BLaER1 treated with 17β-estradiol and CSF1 and Interleukin-3, amounts not matched to agents 10 nM and 100 nM (cell line): ENCODE data around the gene CABP2.
"Not testable (repeated sequence)": the region's sequence is repeated elsewhere in the genome, so short reads cannot be mapped to it uniquely, and the experiment has no call there.

Experiments
- H3K27ac ChIP-seq, 11 experiments: shearing (Covaris generic); formaldehyde crosslinking; 2 replicates each; pipeline ENCODE4 v1.8.1; 2022
- H3K27me3 ChIP-seq, 11 experiments: shearing (Covaris generic); formaldehyde crosslinking; 2 replicates each; pipeline ENCODE4 v1.8.1; 2022
- H3K36me3 ChIP-seq, 11 experiments: shearing (Covaris generic); formaldehyde crosslinking; 2 replicates each; pipeline ENCODE4 v1.8.1; 2022
- H3K4me1 ChIP-seq, 10 experiments: shearing (Covaris generic); formaldehyde crosslinking; 2 replicates each; pipeline ENCODE4 v1.8.1; 2022
- H3K4me2 ChIP-seq, 11 experiments: shearing (Covaris generic); formaldehyde crosslinking; 2 replicates each; pipeline ENCODE4 v1.8.1; 2022
- H3K4me3 ChIP-seq, 10 experiments: shearing (Covaris generic); formaldehyde crosslinking; 2 replicates each; pipeline ENCODE4 v1.8.1; 2022
- H3K9ac ChIP-seq, 11 experiments: shearing (Covaris generic); formaldehyde crosslinking; 2 replicates each; pipeline ENCODE4 v1.8.1; 2022
- H3K9me3 ChIP-seq, 11 experiments: shearing (Covaris generic); formaldehyde crosslinking; replicated peaks in 1 of 11; 2 replicates each; pipeline ENCODE4 v1.8.1; 2022
- H4K20me1 ChIP-seq, 11 experiments: shearing (Covaris generic); formaldehyde crosslinking; 2 replicates each; pipeline ENCODE4 v1.8.1; 2022
- Cebpa-rat ChIP-seq, 11 experiments: shearing (Covaris generic); IDR thresholded peaks; 2 replicates each; pipeline ENCODE4 v1.8.1; 2022

The CABP2 gene

DNA sequence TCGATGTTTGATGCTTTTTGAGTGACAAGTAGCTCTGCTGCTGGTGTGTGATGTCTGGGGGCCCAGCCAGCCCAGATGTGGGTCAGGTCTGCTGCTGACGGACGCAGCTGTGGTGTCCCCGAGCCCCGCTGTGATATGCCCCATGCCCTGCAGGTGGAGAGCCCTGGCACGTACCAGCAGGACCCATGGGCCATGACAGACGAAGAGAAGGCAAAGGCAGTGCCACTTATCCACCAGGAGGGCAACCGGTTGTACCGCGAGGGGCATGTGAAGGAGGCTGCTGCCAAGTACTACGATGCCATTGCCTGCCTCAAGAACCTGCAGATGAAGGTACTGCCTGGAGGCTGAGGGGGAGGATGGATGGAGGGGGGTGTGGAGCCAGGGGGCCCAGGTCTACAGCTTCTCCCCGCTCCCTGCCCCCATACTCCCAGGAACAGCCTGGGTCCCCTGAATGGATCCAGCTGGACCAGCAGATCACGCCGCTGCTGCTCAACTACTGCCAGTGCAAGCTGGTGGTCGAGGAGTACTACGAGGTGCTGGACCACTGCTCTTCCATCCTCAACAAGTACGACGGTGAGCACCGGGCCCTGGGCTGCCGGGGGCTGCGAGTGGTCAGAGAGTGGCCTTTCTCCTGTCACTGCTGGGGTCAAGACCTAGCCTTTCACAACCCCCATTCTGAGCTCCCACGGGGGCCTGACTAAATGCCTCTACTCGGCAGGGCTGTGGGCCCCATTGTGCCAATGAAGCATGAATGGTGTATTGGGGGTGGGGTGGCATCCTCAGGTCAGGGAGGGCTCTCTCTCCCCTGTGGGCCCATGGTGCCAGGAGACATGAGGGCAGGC lies 33.1 kb downstream of the CABP2 start:
- H3K9me3 ChIP-seq = no peaks in the 10 kb centered on the region
- no peak for TF ChIP-seq Cebpa-rat (IDR thresholded peaks at IDR 0.05)
- H3K4me1 ChIP-seq = peaks cover 16 to 25% (median 19%) of the 10 kb centered on the region in 10 experiments
- H3K36me3 ChIP-seq = peaks cover 73 to 91% (median 83%) of the 10 kb centered on the region in 11 experiments
- H4K20me1 ChIP-seq = peaks cover 24 to 98% (median 77%) of the 10 kb centered on the region in 11 experiments; a peak in 21 of 22 replicates
- no peak overlapping the region for H3K4me2 ChIP-seq
- H3K9ac ChIP-seq = no peak overlapping the region
- H3K4me3 ChIP-seq = no peak overlapping the region
- H3K27me3 ChIP-seq = no peaks in the 10 kb centered on the region
- H3K27ac ChIP-seq = no peak overlapping the region

DNA sequence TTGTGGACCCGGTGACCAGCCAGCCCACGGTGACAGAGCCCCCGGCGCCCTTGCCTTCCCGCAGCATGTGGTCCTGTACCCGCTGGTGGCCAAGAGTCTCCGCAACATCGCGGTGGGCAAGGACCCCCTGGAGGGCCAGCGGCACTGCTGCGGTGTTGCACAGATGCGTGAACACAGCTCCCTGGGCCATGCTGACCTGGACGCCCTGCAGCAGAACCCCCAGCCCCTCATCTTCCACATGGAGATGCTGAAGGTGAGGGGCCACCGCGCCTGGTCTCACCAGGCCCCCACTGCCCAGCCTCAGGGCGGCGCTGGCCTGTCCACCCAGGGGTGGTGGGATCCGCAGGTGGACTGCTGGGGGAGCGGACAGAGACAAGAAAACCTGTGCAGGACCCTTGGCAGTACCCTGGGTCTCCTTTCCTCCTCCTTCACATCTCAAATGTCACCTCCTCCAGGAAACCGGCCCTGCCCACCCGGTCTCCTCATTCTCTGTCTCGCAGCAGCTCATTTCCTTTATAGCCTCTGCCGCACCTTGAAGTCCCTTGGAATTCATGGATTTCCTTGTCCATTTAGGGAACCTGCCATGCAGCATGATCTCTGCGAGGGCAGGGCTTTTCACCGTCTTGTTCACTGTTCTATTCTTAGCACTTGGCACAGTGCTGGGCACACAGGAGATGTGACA lies 33.9 kb downstream of the CABP2 start:
- H4K20me1 ChIP-seq = peaks cover 28 to 95% (median 77%) of the 10 kb centered on the region in 11 experiments; a peak in 21 of 22 replicates
- H3K4me1 ChIP-seq = peaks cover 23 to 32% (median 27%) of the 10 kb centered on the region in 10 experiments
- no peak for TF ChIP-seq Cebpa-rat (IDR thresholded peaks at IDR 0.05)

DNA sequence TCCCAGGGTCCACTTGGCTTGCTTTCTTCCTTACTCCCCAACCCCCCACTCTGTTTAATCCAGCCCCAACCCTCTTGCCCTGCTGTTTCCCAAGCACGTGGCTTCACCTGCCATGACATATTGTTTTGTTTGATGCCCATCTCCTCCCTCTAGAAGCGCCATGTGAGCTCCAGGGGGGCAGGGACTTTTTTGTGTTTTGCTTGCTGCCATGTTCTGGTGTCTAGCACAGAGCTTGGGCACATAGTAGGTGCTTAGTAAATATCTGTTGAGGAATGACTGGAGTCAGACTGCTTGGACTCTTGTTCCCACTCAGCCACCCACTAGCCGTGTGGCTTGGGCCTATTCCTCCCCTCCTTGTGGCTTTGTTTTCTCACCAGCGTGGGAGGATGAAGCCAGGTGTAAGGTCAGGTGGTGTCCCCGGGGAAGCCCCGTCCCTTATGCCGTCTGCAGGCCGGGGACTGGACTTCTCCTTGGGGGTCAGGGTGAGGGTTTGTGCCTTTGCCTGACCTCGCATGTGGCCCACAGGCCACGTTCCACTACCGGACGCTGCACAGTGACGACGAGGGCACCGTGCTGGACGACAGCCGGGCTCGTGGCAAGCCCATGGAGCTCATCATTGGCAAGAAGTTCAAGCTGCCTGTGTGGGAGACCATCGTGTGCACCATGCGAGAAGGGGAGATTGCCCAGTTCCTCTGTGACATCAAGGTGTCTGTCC lies 36.6 kb downstream of the CABP2 start:
- 0 out of 20 replicates have a peak overlapping the region, but pooled peaks of 1 of the 10 experiments have one; percentile 33 for H3K4me3 ChIP-seq
- peaks cover 45 to 51% (median 47%) of the 10 kb centered on the region in 10 experiments for H3K4me1 ChIP-seq
- H3K4me2 ChIP-seq = peak overlapping the region; percentile 91 to 100 (median 97)
- H3K27ac ChIP-seq = peak overlapping the region in 2 of 11 experiments; percentile 1 to 4; a peak in 1 of 22 replicates
- H3K36me3 ChIP-seq = peaks cover 50 to 58% (median 53%) of the 10 kb centered on the region in 11 experiments
- TF ChIP-seq Cebpa-rat (IDR thresholded peaks at IDR 0.05) = no peak
- H4K20me1 ChIP-seq = peaks cover 19 to 80% (median 63%) of the 10 kb centered on the region in 11 experiments; a peak in 21 of 22 replicates
- H3K9me3 ChIP-seq = no peaks in the 10 kb centered on the region
- no peaks in the 10 kb centered on the region for H3K27me3 ChIP-seq
- H3K9ac ChIP-seq = no peak overlapping the region; a peak in 2 of 22 replicates

More for the DNA sequence above, 33.9 kb downstream of the CABP2 start:
- Histone ChIP-seq H3K9ac (peak overlapping the region in 1 of 11 experiments; percentile 6; a peak in 1 of 22 replicates), H3K27ac (no peak overlapping the region), H3K9me3 (no peaks in the 10 kb centered on the region), H3K4me2 (no peak overlapping the region), H3K4me3 (no peak overlapping the region), H3K27me3 (no peaks in the 10 kb centered on the region), H3K36me3 (peaks cover 72 to 85% (median 79%) of the 10 kb centered on the region in 11 experiments)

DNA sequence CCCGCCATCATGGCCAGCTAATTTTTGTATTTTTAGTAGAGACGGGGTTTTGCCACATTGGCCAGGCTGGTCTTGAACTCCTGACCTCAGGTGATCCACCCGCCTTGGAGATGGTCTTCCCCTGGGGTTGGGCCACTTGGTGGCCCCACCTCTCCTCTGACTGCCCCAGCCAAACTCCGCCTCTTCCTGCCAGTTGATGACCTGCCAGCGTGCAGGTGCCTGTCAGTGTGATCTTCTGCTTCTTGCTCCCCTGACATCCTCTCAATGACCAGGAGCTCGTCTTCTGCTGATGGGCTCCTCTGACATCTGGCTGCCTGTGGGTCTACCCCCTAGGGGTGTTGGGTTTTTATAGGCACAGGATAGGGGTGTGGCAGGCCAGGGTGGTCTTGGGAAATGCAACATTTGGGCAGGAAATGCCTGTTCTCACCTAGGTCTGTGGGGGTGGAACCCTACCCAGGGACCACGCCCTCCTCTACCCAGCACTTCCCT lies 37.3 kb downstream of the CABP2 start:
- H3K27ac ChIP-seq = peak overlapping the region in 1 of 11 experiments; percentile 1; a peak in 1 of 22 replicates
- H3K4me3 ChIP-seq = peak overlapping the region in 1 of 10 experiments; percentile 33; a peak in 1 of 20 replicates
- peaks cover 19 to 73% (median 56%) of the 10 kb centered on the region in 11 experiments; a peak in 21 of 22 replicates for H4K20me1 ChIP-seq
- H3K36me3 ChIP-seq = peaks cover 43 to 51% (median 46%) of the 10 kb centered on the region in 11 experiments
- peaks cover 45 to 51% (median 48%) of the 10 kb centered on the region in 10 experiments for H3K4me1 ChIP-seq
- H3K9me3 ChIP-seq, H3K9ac ChIP-seq, H3K27me3 ChIP-seq: not testable (repeated sequence)
- peak overlapping the region; percentile 91 to 100 (median 97) for H3K4me2 ChIP-seq

DNA sequence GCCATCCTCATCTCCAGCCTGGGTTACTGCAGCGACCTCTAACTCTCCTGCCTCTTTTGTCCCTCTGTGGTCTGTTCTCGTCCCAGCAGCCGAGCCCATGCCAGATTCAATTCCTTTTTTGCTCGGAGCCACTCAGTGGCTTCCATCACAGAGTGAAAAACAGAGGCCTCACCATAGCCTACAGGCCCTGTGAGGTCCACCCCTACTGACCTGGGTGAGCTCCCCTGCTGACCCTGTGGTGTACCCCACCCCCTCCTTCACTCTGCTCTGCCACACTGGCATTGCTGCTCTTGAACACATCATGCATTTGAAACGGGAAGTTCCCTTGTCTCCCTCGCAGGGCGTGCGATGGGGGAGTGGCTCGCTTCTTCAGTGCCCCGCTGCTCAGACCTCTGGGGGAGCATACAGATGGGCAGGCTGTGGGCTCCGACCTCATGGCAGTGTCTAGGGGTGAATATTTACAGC lies 38.4 kb downstream of the CABP2 start:
- Histone ChIP-seq H3K4me1 (peaks cover 45 to 51% (median 48%) of the 10 kb centered on the region in 10 experiments), H3K27ac (peak overlapping the region in 10 of 11 experiments; percentile 16 to 95 (median 90); a peak in 20 of 22 replicates), H3K27me3 (no peaks in the 10 kb centered on the region), H3K9ac (peak overlapping the region; percentile 79 to 93 (median 84); a peak in 21 of 22 replicates), H3K4me2 (peak overlapping the region; percentile 91 to 100 (median 97)), H3K9me3 (no peaks in the 10 kb centered on the region), H3K36me3 (peaks cover 32 to 40% (median 35%) of the 10 kb centered on the region in 11 experiments), H4K20me1 (peaks cover 19 to 62% (median 45%) of the 10 kb centered on the region in 11 experiments; a peak in 21 of 22 replicates), H3K4me3 (peak overlapping the region; percentile 60 to 78 (median 67); a peak in 19 of 20 replicates)
- TF ChIP-seq Cebpa-rat (IDR thresholded peaks at IDR 0.05) = no peak

DNA sequence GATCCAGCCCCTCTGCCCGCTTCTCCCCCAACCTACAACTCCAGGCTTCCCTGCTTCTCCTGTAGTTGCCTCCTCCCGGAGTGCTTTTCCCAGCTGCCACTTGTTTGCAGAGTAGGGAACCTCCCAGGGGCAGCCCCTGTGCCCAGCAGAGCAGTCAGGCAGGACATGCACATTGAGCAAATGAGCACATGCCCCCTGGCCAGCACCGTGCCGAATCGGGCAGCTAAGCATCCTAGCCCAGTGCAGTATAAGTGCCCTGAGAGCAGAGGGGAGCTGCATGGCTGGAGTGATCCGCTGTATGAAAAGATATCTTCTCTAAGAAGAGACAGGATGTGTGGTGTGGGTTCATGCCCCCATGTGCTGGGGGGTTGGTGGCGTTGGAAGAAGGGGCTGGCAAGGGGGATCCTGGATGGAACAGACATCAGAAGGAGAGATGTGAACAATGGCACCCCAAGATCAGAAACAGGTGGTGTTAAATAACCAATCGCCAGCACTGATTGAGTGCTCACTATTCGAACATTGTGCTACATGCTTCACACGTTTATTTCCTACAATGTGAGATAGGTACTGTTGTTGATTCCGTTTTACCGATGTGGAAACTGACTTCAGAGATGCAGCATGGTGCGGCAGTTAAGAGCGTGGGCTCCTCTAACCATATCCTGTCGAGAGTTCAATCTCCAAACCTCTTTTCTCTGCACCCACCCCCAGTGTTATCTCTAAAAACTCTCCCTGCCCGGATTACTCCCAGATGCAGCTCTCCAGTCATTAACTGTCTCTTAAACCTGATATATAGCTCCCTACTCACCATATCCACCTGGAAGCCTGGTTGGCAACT lies 39.2 kb downstream of the CABP2 start:
- no peaks in the 10 kb centered on the region for H3K9me3 ChIP-seq
- H3K27me3 ChIP-seq = no peaks in the 10 kb centered on the region
- peak overlapping the region; percentile 79 to 93 (median 84) for H3K9ac ChIP-seq
- H3K4me1 ChIP-seq = peaks cover 45 to 51% (median 48%) of the 10 kb centered on the region in 10 experiments
- peaks cover 19 to 54% (median 37%) of the 10 kb centered on the region in 11 experiments; a peak in 20 of 22 replicates for H4K20me1 ChIP-seq
- peaks cover 24 to 32% (median 27%) of the 10 kb centered on the region in 11 experiments for H3K36me3 ChIP-seq
- peak overlapping the region; percentile 60 to 78 (median 67) for H3K4me3 ChIP-seq
- no peak for TF ChIP-seq Cebpa-rat (IDR thresholded peaks at IDR 0.05)
- peak overlapping the region; percentile 72 to 95 (median 89); a peak in 21 of 22 replicates for H3K27ac ChIP-seq
- H3K4me2 ChIP-seq = peak overlapping the region; percentile 91 to 100 (median 97)
